HPDE6-E6E7 (cell line): ENCODE data around the gene RASA1.

Experiments used
- DNase-seq: peaks from one replicate; pipeline ENCODE4 v3.0.0; 2011; ENCODE audit warnings: missing footprints; ENCODE audit errors: extremely low spot score

Gene RASA1

DNA sequence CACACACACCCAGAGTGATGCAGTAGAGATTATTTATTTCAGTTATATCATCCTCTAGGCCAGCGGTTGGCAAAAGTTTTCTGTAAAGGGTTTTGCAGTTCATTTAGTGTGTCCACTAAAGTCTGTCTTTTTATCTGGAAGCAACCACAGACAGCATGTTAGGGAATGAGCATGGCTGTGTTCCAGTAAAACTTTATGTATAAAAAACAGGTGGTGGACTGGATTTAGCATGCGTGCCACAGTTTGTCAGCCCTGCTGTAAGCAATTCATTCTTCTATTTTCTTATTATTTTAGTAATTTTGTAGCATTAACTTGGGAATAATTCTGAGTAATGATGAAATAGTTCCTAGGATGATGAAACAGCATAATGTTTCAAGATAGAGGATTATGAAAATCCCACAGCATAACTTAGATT, 93.4 kb downstream of the RASA1 start:
- no peak for DNase-seq

DNA sequence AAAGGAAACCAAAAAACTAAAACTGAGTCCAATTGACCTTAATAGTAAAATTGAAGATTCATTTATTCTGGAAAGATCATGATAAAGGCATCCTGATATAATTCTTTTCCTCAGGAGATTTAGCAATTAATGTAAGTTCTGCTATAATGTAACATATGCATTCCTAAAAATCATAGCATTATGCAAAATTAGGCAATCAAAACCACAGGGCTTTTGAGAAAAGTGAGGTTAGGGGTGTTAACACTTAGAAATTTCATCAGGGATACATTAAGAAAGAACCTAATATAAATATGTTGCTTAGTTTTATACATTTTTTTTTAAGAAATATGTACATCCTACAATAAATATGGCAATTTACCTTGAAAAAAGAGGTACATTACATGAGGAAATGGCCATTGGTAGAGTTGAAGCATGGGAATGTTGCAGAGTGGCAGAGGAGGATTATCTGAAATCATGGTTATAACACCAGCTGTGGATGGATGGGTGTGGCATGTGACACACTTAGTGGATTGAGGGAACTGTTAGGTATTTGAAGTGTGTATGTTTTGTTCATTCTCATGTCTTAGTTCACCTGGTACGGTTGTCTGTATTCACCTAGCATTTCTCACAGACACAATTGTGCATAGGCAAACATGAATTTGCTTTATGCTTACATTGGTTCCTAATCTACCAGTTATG, 94.0 kb downstream of the RASA1 start:
- no peak for DNase-seq

DNA sequence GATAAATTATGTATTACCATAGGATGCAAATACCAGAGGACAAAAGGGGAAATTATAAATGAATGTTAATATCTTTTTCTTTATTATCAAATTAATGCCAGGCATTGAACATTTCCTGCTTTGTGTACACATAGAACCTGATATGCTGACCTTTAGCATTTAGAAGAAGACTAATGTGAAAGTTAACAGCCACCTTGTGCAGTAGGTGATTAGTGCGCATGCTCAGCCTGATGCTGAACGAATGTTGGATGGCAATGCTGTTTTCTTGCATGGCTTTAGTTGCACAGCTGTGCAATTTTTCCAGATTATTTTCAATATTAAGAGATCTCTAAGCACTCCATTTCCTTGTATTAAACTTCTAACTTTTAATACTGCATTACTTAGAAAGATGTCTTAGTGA, 99.6 kb downstream of the RASA1 start:
- no peak for DNase-seq

DNA sequence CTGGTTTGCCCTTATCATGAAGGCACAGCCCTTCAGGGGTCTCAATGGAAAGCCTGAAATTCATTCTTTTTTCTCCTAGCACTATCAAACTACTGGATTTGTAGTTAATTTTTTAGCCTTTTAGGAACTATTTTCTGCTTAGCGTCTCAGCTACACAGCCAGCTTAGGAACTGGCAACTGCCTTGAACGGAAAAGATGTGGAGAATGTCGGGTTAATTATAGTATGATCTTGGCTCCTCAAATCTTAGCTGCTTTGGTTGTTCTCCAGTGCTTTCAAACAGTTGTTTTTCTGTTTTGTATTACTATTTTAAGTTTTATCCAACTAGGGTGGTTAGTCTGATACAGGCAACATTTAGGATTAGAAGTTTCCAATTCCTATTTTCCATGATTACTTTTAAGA, 100.9 kb downstream of the RASA1 start:
- no peak for DNase-seq

DNA sequence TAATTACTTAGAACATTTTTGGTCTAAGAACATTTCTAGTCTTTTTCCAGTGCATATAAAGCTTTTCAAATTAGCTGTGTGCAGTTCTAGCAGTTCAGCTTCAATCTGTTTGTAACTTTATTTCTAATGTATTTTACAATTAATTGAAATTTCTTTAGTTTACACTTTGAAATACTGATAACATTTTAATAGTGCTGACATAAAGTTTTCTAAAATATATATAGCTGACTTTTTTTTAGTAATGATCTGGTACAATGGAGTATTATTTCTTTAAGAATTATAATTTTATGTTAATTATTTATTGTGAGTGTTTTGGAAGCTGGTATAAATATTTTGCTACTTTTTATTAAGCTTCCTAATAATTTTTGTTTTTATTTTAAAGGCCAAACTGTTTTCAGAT, 101.7 kb downstream of the RASA1 start:
- no peak for DNase-seq

DNA sequence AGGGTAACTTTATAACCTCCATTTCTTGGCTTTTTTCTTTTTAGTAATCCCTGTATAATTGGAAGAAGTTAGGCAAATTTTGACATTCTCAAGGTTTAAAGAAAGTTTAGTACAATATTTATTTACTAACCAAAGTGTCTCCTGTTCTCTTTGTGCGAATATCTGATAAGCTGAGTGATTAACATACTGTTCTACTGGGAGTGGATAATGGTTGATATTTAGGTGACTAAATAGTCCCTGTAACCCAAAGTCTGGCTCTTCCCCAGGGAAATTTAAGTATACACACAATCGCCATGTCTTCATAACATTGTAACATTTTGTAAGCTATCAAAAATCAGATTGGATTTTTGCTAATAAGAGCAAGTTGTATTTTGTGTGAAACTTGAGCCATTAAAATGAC, 105.0 kb downstream of the RASA1 start:
- no peak for DNase-seq

DNA sequence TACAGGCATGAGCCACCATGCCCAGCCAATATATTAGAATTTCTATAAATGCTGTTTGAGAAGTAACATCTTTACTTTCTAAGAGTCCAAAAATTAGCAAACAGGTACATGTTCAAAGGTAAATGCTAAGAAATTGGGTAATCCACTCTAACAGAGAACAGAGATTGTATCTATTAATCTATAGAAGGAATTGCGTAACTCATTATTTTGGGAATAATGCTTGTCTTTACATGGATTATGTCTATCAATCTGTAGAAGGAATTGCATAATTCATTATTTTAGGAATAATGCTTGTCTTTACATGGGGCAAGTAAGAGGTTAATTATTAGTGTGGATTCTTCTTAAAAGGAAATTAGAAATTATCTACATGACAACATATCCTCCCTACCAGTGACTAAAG, 114.5 kb downstream of the RASA1 start:
- no peak for DNase-seq

DNA sequence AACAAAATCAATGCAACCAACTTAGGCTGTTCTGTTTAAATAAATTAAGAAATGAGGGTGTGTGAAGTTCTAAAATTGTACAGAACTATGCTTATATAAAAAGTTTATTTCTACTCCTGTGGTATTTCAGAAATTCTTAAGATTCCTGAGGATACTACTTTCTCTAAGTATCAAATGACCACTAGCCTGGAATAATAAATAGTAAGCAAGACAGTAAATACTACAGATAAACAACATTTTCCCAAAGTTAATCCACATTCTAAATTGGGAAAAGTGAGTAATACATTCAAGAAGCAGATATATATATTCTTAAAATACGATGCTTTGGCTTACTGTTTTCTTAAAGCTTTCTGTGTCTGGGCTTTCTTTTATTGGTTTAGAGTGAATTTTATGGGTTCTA, 115.5 kb downstream of the RASA1 start:
- no peak for DNase-seq

DNA sequence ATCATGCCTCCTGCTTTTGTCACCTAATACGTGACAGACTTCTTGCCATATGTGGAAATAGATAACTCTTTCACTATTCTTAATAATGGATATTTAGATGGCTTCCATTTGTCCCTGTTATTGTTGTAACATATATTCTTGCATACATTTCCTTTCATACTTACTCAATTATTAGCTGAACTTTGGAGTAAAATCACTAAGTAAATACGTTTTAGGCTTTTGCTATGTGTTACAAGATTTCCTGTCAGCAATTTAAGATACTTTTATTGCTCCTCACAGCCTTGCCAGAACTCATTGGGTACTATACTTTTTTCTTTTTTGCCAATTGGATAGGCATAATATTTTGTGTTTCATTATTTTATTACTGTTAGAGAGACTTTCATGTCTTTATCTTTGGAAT, 118.1 kb downstream of the RASA1 start:
- no peak for DNase-seq

DNA sequence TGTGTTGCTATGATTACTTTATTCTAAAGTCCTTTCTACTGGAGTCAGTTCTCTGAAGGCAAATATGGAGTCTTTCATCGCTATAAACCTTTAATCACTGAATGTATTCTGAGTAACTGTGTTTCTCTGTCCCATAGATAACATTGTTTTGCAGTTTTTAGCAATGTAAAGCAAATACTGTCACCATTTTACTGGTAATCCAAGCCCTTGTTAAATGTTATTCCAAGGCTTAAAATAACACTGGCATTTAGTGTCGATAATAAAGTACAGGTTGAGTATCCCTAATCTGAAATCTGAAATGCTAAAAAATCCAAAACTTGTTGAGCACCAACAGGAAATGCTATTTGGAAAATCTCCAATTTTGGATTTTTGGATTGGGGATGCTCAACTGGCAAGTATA, 120.4 kb downstream of the RASA1 start:
- DNase-seq: no peak

DNA sequence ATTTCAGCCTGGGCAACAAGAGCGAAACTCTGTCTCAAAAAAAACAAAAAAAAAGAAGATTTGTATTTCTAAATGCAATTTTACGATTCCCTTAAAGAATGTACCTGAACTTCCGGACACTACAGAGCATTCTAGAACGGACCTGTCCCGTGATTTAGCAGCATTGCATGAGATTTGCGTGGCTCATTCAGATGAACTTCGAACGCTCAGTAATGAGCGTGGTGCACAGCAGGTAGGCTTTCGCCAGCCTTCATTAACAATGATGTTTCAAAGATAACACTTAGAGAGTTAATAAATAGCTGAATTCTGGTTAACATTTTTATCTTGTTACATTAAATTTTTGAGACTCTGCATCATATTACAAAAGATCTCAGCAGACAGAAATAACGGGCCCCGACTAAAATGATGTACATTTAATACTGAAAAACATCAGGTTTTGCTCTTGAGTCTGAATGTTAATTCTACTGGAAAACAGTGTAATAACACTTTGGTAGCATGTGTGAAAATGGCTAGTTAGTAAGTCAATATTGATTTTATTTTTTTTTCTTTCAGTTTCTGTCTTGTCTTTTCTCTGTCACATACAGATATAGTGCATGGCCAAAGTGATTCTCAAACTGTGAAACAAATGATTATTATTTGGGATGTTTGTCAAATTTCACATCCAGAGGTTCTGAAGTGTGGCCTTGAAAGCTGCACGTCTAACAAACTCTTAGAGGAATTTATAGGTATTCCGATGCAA, 121.8 kb downstream of the RASA1 start:
- DNase-seq: no peak

DNA sequence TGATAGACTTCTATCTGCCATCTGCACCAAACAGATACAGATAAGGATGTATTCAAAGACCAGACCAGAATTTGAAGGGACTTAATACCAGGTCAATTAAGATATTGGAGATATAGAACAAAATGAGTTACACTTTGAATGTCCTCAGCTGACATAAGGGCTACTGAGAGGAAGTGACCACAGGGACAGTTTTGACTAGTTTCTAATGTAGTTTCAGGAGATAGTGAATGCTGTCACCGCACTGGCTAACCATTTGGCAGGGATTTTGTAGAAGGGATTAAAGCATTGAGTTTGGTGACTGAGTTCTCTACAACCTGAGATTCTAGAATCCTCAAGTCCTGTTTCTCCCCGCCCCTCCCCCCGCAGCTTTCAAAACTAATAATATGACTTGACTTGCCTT, 122.4 kb downstream of the RASA1 start:
- DNase-seq: no peak

DNA sequence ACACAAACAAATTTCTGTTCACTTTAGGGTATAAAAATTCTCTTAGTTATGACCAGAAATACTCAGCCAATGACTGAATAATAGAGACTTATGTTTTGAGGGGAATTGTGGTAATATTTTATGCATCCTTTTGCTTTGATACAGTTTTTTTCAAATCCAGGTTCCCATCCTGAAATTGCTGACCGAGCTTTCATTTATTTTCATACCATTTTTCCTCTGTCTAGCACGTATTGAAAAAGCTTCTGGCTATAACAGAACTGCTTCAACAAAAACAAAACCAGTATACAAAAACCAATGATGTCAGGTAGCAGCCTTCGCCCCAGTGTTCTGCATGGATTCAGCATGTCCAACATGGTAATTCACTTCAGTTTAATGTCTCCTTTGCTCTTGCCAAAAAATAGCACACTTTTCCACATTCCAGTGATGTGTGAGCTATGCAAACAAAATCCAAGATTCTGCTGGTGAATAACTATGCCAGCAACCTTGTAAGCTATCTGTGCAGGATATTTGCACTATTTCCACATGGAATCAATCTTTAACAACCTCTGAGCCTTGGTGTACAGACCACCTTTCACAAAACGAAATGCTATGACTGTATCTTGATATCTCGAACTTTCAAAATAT, 123.0 kb downstream of the RASA1 start:
- no peak for DNase-seq

DNA sequence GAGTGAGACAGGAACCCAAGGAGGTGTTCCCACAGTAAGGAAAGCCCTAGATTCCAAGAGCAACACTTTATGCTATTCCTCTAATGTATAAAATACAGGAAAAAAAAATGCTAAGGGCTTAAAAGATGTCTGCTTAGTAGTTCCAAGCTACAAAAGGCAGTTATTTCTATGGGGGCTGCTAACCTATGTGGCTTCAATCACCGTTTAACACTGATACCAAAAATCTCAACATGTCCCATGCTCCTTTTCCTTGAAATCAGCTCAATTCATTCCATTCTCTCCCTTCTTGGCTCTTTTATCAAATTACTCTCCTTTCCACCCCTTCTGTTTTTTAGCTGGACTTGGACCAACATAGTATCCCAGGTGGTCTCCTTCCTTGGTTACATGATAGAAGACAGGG, 124.5 kb downstream of the RASA1 start:
- no peak for DNase-seq

DNA sequence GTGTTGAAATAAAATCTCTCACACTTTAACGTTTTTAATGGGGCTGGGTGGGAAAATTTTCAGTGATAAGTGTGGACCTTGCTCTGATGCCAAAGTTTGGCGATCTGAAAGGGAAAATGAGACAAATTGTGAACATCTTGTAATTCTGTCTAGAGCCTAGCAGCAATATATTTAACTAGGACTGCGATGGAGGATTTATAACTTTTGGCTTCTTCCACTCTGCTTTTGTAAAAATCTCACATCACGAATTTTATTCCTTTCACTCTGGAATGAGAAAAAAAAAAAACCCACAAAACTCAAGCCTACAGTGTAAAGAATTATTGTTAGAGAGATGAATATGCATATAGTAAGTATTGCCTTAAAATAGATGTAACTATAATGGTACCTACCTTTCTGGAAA, 125.1 kb downstream of the RASA1 start:
- DNase-seq: no peak

DNA sequence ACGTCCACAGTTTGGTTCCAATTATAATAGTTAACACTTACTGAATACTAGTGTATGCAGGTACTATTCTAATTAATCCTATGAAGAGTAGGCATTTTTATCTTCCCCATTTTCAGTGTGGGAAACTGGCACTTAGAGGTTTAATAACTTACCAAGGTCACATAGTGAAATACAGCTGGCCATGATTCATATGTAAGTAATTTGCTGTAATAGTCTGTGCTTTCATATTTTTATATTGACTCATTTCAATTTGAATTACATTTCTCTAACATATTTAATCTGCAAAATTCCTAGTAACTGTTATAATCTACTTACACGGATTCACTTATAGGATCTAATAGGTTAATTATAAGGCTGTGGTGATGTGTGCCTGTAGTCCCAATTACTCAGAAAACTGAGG, 125.6 kb downstream of the RASA1 start:
- peak; percentile 7 for DNase-seq

DNA sequence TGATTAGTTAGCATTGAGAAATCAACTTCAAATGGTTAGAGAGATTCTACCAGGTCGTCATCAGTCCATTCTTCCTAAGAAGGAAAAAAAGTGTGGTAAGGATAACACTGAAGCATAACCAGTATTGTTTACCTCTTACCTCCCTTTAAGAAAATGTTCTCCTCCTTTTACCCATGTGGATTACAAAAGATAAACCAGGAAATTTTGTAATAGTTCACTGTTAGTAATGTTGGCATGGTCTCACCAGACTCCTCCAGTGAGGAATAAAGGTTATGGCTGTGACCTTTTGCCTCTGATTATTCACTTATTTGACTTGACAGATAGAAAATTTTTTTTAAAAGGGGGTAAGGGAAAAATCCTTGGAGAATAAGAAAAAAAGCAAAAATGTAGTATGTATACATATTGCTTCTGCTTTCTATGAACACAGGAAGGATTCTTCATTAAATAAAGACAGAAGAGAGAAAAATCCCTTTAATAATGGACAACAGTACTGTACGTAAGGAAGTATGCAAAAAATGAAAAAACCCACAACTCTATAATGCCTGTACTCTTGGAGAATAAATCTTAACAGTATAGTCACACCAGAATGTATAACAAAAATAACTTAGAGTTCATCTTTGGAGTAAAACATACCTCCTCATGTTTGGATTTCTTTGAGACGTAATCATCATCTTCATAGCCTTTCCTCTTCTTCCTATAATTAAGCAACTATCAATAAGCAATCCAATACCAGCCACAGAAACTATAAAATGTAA, 126.9 kb downstream of the RASA1 start:
- no peak for DNase-seq

DNA sequence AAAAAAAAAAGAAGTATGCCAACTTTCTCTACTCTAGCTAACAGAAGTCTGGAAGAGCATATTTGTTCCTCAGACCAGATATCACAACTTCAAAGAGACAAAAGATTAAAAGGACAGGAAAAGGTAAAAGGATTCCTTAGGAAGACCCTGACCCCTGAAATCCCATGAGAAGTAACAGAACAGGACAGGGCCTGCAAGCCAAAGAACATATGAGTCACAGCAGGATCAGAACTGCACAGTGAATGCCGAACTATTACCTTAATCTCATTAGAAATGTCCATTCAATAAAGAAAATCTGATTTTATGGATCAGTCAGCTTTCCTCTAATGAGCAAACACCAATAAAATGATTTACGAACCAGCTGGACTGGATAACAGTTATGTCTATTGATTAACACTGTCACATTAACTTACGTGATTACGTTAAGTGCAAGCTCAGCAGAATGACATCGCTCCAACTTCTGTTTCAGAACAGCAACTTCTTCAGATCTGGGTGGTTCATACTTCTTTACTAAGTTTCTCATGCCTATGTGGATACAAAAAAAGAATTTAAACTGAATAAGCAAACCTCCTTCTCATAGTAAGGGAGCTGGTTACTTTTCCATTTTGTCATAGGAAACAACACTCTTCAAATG, 131.4 kb downstream of the RASA1 start:
- DNase-seq: no peak

DNA sequence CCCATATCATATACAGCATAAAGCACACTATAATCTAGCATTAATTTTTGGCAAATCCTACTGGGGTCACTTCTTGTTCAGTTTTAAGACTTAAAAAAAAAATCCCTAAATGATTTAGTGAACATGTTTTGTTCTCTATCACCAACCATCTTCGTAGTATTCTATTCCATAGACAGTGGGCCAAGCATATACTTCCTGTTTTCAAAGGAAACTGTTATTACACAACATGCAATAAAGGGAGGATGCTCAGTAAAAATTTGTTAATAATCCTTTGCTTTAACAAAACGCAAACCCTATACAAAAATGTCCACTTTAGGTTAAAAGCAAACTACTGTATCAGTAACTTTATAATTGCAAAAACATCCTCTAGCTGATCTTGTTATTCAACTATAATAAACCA, 132.0 kb downstream of the RASA1 start:
- DNase-seq: no peak

DNA sequence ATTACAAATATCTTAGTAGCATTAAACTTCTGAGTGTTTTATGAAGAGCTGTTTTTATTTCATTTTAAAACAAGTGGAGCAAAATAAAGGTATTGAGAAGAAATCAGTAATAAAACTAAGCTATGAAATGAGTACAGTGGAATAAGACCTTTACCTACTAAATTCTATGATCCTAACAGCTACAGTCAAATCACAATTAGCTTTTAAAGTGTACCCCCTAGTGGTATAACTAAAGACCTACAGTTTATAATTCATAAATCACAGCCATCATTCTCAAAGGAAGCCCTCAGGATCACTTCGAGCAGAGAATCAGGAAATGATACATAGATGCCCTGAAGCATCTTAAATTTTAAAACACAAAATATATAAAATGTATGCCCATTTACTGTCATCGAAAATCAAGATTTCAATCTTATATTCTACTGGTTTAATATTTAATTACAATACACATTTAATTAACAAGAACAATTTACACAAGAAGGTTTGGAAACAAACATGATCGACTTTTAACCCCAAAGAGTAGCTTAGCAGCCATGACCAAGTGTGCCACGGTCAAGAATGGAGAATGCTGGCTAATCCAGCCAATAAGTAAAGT, 132.7 kb downstream of the RASA1 start:
- DNase-seq: no peak

DNA sequence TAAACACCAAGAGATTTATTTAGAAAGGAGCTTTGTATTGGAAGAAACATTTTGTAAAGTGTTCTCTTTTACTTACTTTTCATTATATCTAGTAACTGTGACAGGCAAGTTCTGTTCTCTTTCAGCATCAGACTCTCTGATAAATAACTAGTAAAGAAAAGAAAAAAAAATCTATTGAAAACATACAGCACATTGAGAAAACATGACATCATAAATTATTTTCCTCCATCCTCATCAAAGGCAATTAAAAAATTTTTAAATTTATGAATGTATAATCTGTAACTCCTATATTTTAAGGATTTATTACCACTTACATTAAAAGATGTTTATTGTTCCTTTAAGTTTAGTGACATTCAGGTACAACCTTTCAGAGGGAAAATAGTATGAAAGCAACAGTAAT, 133.9 kb downstream of the RASA1 start:
- no peak for DNase-seq

DNA sequence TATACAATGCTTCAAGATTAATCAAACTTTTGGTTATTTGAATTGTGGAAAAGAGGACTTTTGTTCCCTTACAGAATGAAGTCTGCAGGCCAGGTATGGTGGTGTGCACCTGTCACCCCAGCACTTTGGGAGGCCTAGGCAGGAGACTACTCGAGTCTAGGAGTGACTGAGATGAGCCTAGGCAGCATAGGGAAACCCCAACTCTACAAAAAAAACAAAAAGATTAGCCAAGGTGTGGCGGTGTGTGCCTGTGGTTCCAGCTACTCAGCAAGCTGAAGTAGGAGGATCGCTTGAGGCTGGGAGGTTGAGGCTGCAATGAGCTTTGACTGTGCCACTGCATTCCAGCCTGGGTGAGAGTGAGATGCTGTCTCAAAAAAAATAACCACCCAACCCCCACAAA, 135.7 kb downstream of the RASA1 start:
- no peak for DNase-seq
